IPS-NIHi11 (cell line): ENCODE data around the gene TPRG1.

Source experiments
- DNase-seq: peaks from one replicate; pipeline ENCODE4 v3.0.0; 2012; ENCODE audit warnings: mixed read lengths, low spot score

TPRG1 gene

GRCh38 chr3:189171707-189172106 lies at the start of gene TPRG1:
TPRG1 (plus strand) TSS chr3:189171971; CDS start chr3:189207385, 35,414 bp downstream.
- DNase-seq = no peak

- no peak for DNase-seq
Measured at GRCh38 chr3:189122110-189122509, 49.7 kb upstream of the TPRG1 start.

- DNase-seq = no peak
Measured at GRCh38 chr3:189122526-189123205, 49.1 kb upstream of the TPRG1 start.

- no peak for DNase-seq
Measured at GRCh38 chr3:189123595-189124387, 48.0 kb upstream of the TPRG1 start.

GRCh38 chr3:189132231-189132671 lies 39.5 kb upstream of the TPRG1 start:
- no peak for DNase-seq

GRCh38 chr3:189132839-189133238 lies 38.9 kb upstream of the TPRG1 start:
- DNase-seq = no peak

- DNase-seq = no peak
Measured at GRCh38 chr3:189133768-189134167, 38.0 kb upstream of the TPRG1 start.

- DNase-seq = no peak
Measured at GRCh38 chr3:189137416-189137815, 34.4 kb upstream of the TPRG1 start.

- DNase-seq = no peak
Measured at GRCh38 chr3:189138901-189139610, 32.7 kb upstream of the TPRG1 start.

- DNase-seq = no peak
Measured at GRCh38 chr3:189139611-189139940, 32.2 kb upstream of the TPRG1 start.

GRCh38 chr3:189142527-189142926 lies 29.2 kb upstream of the TPRG1 start:
- no peak for DNase-seq

GRCh38 chr3:189143321-189143720 lies 28.4 kb upstream of the TPRG1 start:
- DNase-seq = no peak

GRCh38 chr3:189143771-189144170 lies 28.0 kb upstream of the TPRG1 start:
- no peak for DNase-seq

GRCh38 chr3:189144645-189145044 lies 27.1 kb upstream of the TPRG1 start:
- no peak for DNase-seq

GRCh38 chr3:189146848-189147247 lies 24.9 kb upstream of the TPRG1 start:
- no peak for DNase-seq

- peak; percentile 74 for DNase-seq
Measured at GRCh38 chr3:189148081-189148507, 23.7 kb upstream of the TPRG1 start.

- DNase-seq = no peak
Measured at GRCh38 chr3:189149203-189149602, 22.6 kb upstream of the TPRG1 start.

- no peak for DNase-seq
Measured at GRCh38 chr3:189157232-189158007, 14.4 kb upstream of the TPRG1 start.

- no peak for DNase-seq
Measured at GRCh38 chr3:189158034-189158433, 13.7 kb upstream of the TPRG1 start.

GRCh38 chr3:189160519-189161309 lies 11.1 kb upstream of the TPRG1 start:
- no peak for DNase-seq

- no peak for DNase-seq
Measured at GRCh38 chr3:189165092-189165612, 6.6 kb upstream of the TPRG1 start.
